ENCODE results near the gene ADNP. TPM values are rescaled to one million over a fixed set of nuclear protein-coding genes. Genes with fewer than 3 reads are reported as not detected.

Gene ADNP
- total RNA-seq, 1 donor from 2014 or later, result 75.5 TPM

DNA sequence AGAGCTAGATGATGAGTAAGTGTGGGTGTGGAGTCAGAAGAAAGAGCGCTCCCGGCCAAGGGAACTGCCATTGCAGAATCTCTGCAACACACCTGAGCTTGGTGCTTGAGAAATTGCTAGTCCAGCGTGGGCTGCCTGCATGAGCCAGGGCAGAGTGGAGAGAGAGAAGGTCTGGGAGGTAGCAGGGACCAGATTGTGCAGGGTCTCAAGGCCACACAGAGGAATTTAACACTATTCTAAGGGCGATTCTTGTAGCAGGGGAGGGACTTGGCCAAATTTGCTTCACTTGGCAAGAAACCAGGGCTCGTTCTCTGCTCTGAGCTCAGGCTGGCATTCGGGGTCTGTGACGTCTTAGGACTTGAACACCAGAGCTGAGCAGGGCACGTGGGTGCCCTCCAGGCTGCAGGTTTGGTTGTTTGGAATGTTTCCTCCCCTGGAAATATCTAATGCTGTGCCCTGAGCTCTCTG lies 82.9 kb downstream of the ADNP start:
- DNase-seq, result no peak

DNA sequence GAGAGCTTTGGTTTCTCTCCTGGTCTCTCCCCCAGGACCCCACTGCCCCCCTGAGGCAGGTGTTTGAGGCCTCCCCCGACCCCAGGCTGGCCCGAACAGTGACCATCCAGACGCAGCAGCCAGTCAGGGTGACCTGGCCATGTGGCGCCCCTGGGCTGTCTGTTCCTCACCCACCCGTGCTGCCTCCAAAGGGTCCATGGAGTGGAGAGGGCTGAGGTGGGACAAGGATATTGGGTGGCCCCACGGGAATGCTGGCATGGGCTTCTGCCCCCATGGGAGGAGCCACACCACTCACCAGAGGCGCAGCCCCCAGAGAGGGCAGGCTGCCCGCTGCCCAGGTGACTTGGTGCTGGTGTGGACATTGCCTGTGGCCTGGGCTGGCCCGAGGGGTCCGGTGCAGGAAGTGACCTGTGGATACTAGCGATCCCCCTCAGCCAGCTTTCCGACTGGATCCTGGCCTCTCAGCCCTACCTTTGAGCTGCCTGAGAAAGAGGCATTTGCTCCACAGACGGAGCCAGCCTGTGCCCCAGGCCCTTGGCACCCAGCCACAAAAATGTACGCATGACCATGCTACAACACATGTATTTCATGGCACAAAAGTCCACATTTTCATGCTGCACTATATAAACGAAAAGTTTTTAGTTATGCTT lies 85.5 kb downstream of the ADNP start:
- DNase-seq, result no peak

DNA sequence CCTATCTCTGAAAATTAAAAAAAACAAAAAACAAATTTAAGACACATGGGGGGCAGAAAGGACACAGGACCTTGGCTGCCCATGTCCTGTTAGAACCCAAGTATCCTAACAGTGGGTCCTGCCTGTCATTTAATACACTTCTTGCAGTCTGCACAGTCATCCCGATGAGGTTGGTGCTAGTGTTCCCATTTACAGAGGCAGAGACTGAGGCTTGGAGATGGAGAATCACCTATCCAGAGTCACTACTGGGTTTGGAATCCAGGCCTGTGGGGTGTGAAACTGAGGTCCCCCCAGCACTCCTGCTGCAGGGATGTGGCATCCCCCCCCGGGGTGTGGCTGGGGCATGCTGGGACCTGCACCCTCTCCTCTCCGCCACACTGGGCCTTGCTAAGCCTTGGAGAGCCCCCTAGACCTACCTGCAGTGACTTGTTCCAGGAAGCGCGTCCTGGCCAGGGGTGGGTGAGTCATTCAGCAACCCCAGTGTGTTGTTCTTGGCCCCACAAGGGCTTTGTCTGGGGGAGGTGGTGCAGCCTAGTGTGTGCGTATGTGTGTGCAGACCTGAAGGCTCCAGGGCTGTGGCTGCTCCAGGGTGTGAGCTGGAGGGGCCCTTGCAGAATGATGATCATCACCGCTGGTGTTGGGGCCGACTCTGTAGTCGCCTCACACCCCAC lies 86.7 kb downstream of the ADNP start:
- DNase-seq, result no peak

DNA sequence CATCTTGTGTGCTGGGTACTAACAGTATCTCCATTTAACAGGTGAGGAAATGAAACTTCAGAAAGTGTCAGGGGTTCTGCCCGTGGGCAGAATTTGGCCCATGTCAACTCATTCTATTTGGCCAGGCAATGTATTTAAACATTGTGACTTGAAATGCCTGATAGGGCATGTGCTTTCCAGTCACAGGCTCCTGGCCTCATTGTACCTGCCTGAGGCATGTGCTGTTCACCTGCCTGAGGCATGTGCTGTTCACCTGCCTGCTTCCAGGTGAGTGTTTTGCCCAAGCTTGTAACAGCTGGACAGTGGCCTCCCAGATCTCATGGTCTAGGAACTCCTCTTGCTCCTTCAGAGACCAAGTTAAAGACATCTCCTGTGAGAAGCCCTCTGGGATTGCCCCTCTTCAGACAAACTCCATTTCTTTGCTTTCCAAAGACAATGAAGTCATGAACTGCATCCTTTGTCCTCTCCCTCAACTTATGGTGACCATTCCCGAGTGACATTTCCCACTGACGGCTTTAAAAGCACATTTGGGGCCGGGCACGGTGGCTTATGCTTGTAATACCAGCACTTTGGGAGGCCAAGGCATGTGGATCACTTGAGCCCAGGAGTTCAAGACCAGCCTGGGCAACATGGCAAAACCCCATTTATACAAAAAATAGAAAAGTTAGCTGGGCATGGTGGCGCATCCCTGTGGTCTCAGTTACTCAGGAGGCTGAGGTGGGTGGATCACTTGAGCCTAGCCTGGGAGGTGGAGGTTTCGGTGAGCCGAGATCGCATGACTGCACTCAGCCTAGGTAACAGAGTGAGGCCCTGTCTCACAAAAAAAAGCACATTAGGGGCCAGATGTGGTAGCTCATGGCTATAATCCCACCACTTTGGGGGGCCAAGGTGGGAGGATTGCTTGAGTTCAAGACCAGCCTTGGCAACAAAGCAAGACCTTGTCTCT lies 87.6 kb downstream of the ADNP start:
- DNase-seq, result no peak

DNA sequence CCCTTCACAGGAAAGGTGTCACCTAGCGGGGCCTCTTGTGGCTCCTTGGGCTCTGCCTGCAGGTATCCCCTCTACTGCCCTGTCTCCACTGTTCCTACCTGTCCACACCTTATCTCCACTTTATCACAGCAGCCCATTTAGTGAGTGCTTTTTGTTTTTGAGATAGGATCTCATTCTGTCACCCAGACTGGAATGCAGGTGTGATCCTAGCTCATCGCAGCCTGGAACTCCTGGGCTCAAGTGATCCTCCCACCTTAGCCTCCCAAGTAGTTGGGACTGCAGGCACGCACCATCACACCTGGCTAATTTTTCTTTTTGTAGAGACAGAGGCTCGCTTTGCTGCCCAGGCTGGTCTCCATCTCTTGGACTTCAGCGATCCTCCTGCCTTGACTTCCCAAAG lies 88.4 kb downstream of the ADNP start:
- no peak for DNase-seq

Small RNAs within 50 kb of the gene (small RNA-seq; reads per million reads assigned to genes)
- not detected for gene TMSB4XP6

Other genes starting within 250 kb of the ADNP start
- 1.7 TPM for gene RIPOR3, start 239.9 kb downstream of the ADNP start, total RNA-seq
- 17.5 TPM for gene PARD6B, start 199.9 kb downstream of the ADNP start, total RNA-seq
- 9.8 TPM for gene BCAS4, start 136.4 kb downstream of the ADNP start, total RNA-seq
- 42.6 TPM for gene DPM1, start 27.1 kb upstream of the ADNP start, total RNA-seq
- gene MOCS3, start 27.4 kb upstream of the ADNP start, total RNA-seq, result 10.3 TPM
- gene KCNG1, start 91.7 kb upstream of the ADNP start, total RNA-seq, result 41.3 TPM

Data from occipital lobe (tissue), 3 donors.